ENCODE measurements around the gene FILIP1L.

Gene FILIP1L

GRCh38 chr3:100158918-100159330 is 44.6 kb upstream of the FILIP1L start:
- H4K20me1 ChIP-seq (ENCODE audit: insufficient read depth) = no peaks in the 10 kb centered on the region

GRCh38 chr3:100157685-100158084 is 43.4 kb upstream of the FILIP1L start:
- Histone ChIP-seq H4K20me1 (ENCODE audit: insufficient read depth) (no peaks in the 10 kb centered on the region), H3K27ac (no peak overlapping the region), H3K9ac (no peak overlapping the region), H3K4me3 (IDR thresholded peaks at IDR 0.05; ENCODE audit: insufficient read depth, low read depth, low read length) (no peak overlapping the region), H3K4me2 (no peak overlapping the region), H3K4me1 (ENCODE audit: low read depth, poor library complexity, severe bottlenecking) (no peaks in the 10 kb centered on the region), H2AFZ (ENCODE audit: low read depth) (no peak overlapping the region), H3K27me3 (ENCODE audit: insufficient read depth, low read depth) (no peaks in the 10 kb centered on the region), H3K79me2 (ENCODE audit: insufficient read depth, low read depth) (no peaks in the 10 kb centered on the region), H3K36me3 (ENCODE audit: insufficient read depth) (0 out of 2 replicates have a peak, but pooled peaks cover 2% of the 10 kb centered on the region)
- TF ChIP-seq, protein P1, sequence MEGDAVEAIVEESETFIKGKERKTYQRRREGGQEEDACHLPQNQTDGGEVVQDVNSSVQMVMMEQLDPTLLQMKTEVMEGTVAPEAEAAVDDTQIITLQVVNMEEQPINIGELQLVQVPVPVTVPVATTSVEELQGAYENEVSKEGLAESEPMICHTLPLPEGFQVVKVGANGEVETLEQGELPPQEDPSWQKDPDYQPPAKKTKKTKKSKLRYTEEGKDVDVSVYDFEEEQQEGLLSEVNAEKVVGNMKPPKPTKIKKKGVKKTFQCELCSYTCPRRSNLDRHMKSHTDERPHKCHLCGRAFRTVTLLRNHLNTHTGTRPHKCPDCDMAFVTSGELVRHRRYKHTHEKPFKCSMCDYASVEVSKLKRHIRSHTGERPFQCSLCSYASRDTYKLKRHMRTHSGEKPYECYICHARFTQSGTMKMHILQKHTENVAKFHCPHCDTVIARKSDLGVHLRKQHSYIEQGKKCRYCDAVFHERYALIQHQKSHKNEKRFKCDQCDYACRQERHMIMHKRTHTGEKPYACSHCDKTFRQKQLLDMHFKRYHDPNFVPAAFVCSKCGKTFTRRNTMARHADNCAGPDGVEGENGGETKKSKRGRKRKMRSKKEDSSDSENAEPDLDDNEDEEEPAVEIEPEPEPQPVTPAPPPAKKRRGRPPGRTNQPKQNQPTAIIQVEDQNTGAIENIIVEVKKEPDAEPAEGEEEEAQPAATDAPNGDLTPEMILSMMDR (conservative IDR thresholded peaks at IDR 0.05; ENCODE audit: low read depth, low read length) = no peak

More at GRCh38 chr3:100158918-100159330, 44.6 kb upstream of the FILIP1L start:
- Histone ChIP-seq H3K9ac (no peak overlapping the region), H3K79me2 (ENCODE audit: insufficient read depth, low read depth) (no peaks in the 10 kb centered on the region), H2AFZ (ENCODE audit: low read depth) (no peak overlapping the region), H3K4me1 (ENCODE audit: low read depth, poor library complexity, severe bottlenecking) (no peaks in the 10 kb centered on the region), H3K4me2 (no peak overlapping the region), H3K36me3 (ENCODE audit: insufficient read depth) (0 out of 2 replicates have a peak, but pooled peaks cover 2% of the 10 kb centered on the region), H3K27me3 (ENCODE audit: insufficient read depth, low read depth) (no peaks in the 10 kb centered on the region), H3K4me3 (IDR thresholded peaks at IDR 0.05; ENCODE audit: insufficient read depth, low read depth, low read length) (no peak overlapping the region), H3K27ac (no peak overlapping the region)
- TF ChIP-seq, protein P1 (conservative IDR thresholded peaks at IDR 0.05; ENCODE audit: low read depth, low read length) = no peak

- 0 out of 2 replicates have a peak, but pooled peaks cover 2% of the 10 kb centered on the region for H3K36me3 ChIP-seq (ENCODE audit: insufficient read depth)
- H3K4me3 ChIP-seq (IDR thresholded peaks at IDR 0.05; ENCODE audit: insufficient read depth, low read depth, low read length) = no peak overlapping the region
- no peaks in the 10 kb centered on the region for H3K4me1 ChIP-seq (ENCODE audit: low read depth, poor library complexity, severe bottlenecking)
- TF ChIP-seq, protein P1 (conservative IDR thresholded peaks at IDR 0.05; ENCODE audit: low read depth, low read length) = no peak
- H3K9ac ChIP-seq = no peak overlapping the region
- H3K79me2 ChIP-seq (ENCODE audit: insufficient read depth, low read depth) = no peaks in the 10 kb centered on the region
- H3K27me3 ChIP-seq (ENCODE audit: insufficient read depth, low read depth) = no peaks in the 10 kb centered on the region
- H2AFZ ChIP-seq (ENCODE audit: low read depth) = no peak overlapping the region
- H3K27ac ChIP-seq = no peak overlapping the region
- no peaks in the 10 kb centered on the region for H4K20me1 ChIP-seq (ENCODE audit: insufficient read depth)
- no peak overlapping the region for H3K4me2 ChIP-seq
Observed at GRCh38 chr3:100155590-100155989, 41.3 kb upstream of the FILIP1L start.

GRCh38 chr3:100155128-100155527 is 40.8 kb upstream of the FILIP1L start:
- no peak overlapping the region for H3K4me3 ChIP-seq (IDR thresholded peaks at IDR 0.05; ENCODE audit: insufficient read depth, low read depth, low read length)
- H3K79me2 ChIP-seq (ENCODE audit: insufficient read depth, low read depth) = no peaks in the 10 kb centered on the region
- H4K20me1 ChIP-seq (ENCODE audit: insufficient read depth) = no peaks in the 10 kb centered on the region
- no peaks in the 10 kb centered on the region for H3K4me1 ChIP-seq (ENCODE audit: low read depth, poor library complexity, severe bottlenecking)
- H3K9ac ChIP-seq = no peak overlapping the region
- H3K27me3 ChIP-seq (ENCODE audit: insufficient read depth, low read depth) = no peaks in the 10 kb centered on the region
- 0 out of 2 replicates have a peak, but pooled peaks cover 2% of the 10 kb centered on the region for H3K36me3 ChIP-seq (ENCODE audit: insufficient read depth)
- no peak overlapping the region for H2AFZ ChIP-seq (ENCODE audit: low read depth)
- TF ChIP-seq, protein P1 (conservative IDR thresholded peaks at IDR 0.05; ENCODE audit: low read depth, low read length) = no peak
- no peak overlapping the region for H3K4me2 ChIP-seq
- no peak overlapping the region for H3K27ac ChIP-seq
